ENCODE results near the gene FAM90A26.
"Not testable (repeated sequence)": the region's sequence is repeated elsewhere in the genome, so short reads cannot be mapped to it uniquely, and the experiment has no call there.

- TF ChIP-seq CTCF (IDR thresholded peaks at IDR 0.05); EP300 (IDR thresholded peaks at IDR 0.05); POLR2A (IDR thresholded peaks at IDR 0.05; ENCODE audit: low read depth); POLR2AphosphoS5 (IDR thresholded peaks at IDR 0.05): not testable (repeated sequence)
Observed at GRCh38 chr4:9125601-9126161, 44.5 kb upstream of the FAM90A26 start.

Data from esophagus muscularis mucosa (tissue), 4 donors.